ENCODE results near the gene LATS2.

The LATS2 gene

GRCh38 chr13:21047591-21048282, 13.6 kb downstream of the LATS2 start:
- no peaks in the 10 kb centered on the region for H3K36me3 Mint-ChIP-seq (ENCODE audit: low read depth)
- H3K27ac Mint-ChIP-seq = no peak overlapping the region
- no peaks in the 10 kb centered on the region for H3K9me3 Mint-ChIP-seq
- H3K4me3 Mint-ChIP-seq = no peak overlapping the region
- no peak for DNase-seq
- peaks cover 2% of the 10 kb centered on the region for H3K4me1 Mint-ChIP-seq (ENCODE audit: low read depth)
- H3K27me3 Mint-ChIP-seq = peaks cover 4% of the 10 kb centered on the region

GRCh38 chr13:21047087-21047486, 14.3 kb downstream of the LATS2 start:
- peaks cover 4% of the 10 kb centered on the region for H3K27me3 Mint-ChIP-seq
- DNase-seq = no peak
- H3K9me3 Mint-ChIP-seq = no peaks in the 10 kb centered on the region
- H3K4me3 Mint-ChIP-seq = no peak overlapping the region
- no peak overlapping the region for H3K27ac Mint-ChIP-seq
- no peaks in the 10 kb centered on the region for H3K36me3 Mint-ChIP-seq (ENCODE audit: low read depth)
- H3K4me1 Mint-ChIP-seq (ENCODE audit: low read depth) = peaks cover 2% of the 10 kb centered on the region

DNA sequence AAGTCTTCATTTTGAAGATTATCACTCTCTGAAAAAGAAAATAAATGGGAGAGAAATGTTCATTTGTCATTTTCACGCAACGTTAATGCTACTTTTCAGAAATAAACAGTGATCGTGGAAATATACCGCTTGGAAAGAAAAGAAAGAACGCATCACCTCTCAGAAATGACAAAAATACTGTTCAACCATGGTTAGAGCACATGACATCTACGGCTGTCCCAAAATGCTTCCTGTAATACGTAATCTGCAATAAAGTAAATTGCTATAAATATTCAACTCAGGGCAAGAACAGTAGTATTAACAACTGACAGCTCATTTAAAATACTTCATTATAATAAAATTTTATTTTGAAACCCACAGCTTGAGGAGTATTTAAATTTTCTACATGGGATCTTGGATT, 15.2 kb downstream of the LATS2 start:
- Mint-ChIP-seq H3K27me3 (peaks cover 4% of the 10 kb centered on the region), H3K9me3 (no peaks in the 10 kb centered on the region), H3K36me3 (ENCODE audit: low read depth) (no peaks in the 10 kb centered on the region), H3K27ac (no peak overlapping the region), H3K4me3 (no peak overlapping the region), H3K4me1 (ENCODE audit: low read depth) (peaks cover 2% of the 10 kb centered on the region)
- no peak for DNase-seq

DNA sequence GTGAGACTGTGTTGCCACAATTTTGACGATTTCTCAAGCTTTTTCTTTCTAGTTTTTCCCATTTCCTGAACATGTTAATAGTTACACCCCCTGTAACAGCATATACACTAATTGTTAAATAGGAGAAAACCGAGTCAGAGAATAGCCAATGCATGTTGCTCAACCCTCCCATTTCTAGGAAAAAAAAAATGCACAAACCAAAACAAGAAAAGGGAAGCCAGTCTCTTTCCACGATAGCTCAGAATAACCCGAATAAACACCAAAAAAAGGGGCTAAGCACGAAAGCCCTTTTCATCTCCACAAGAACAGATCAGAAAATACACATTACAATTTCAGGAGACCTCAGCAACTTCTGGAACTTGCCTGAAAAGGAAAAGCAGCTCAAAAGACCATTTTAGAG, 16.3 kb downstream of the LATS2 start:
- H3K4me1 Mint-ChIP-seq (ENCODE audit: low read depth) = peaks cover 2% of the 10 kb centered on the region
- DNase-seq = no peak
- peaks cover 4% of the 10 kb centered on the region for H3K27me3 Mint-ChIP-seq
- H3K9me3 Mint-ChIP-seq = no peaks in the 10 kb centered on the region
- H3K27ac Mint-ChIP-seq = no peak overlapping the region
- H3K36me3 Mint-ChIP-seq (ENCODE audit: low read depth) = no peaks in the 10 kb centered on the region
- H3K4me3 Mint-ChIP-seq = no peak overlapping the region

GRCh38 chr13:21043898-21044297, 17.5 kb downstream of the LATS2 start:
- Mint-ChIP-seq H3K4me3 (no peak overlapping the region), H3K27ac (no peak overlapping the region), H3K36me3 (ENCODE audit: low read depth) (no peaks in the 10 kb centered on the region), H3K4me1 (ENCODE audit: low read depth) (peaks cover 9% of the 10 kb centered on the region), H3K9me3 (no peaks in the 10 kb centered on the region), H3K27me3 (peaks cover 4% of the 10 kb centered on the region)
- no peak for DNase-seq

GRCh38 chr13:21040120-21040826, 21.1 kb downstream of the LATS2 start:
- Mint-ChIP-seq H3K4me1 (ENCODE audit: low read depth) (peaks cover 10% of the 10 kb centered on the region), H3K4me3 (no peak overlapping the region), H3K27ac (no peak overlapping the region), H3K9me3 (no peaks in the 10 kb centered on the region), H3K36me3 (ENCODE audit: low read depth) (no peaks in the 10 kb centered on the region), H3K27me3 (peaks cover 3% of the 10 kb centered on the region)
- no peak for DNase-seq

- DNase-seq = no peak
- Mint-ChIP-seq H3K36me3 (ENCODE audit: low read depth) (no peaks in the 10 kb centered on the region), H3K27ac (no peak overlapping the region), H3K4me1 (ENCODE audit: low read depth) (peaks cover 10% of the 10 kb centered on the region), H3K27me3 (no peaks in the 10 kb centered on the region), H3K4me3 (no peak overlapping the region), H3K9me3 (no peaks in the 10 kb centered on the region)
Observed at GRCh38 chr13:21039097-21039800, 22.1 kb downstream of the LATS2 start.

- Mint-ChIP-seq H3K27ac (no peak overlapping the region), H3K9me3 (no peaks in the 10 kb centered on the region), H3K4me1 (ENCODE audit: low read depth) (peaks cover 10% of the 10 kb centered on the region), H3K4me3 (no peak overlapping the region), H3K36me3 (ENCODE audit: low read depth) (no peaks in the 10 kb centered on the region), H3K27me3 (no peaks in the 10 kb centered on the region)
- no peak for DNase-seq
Observed at GRCh38 chr13:21037656-21038055, 23.7 kb downstream of the LATS2 start.

DNA sequence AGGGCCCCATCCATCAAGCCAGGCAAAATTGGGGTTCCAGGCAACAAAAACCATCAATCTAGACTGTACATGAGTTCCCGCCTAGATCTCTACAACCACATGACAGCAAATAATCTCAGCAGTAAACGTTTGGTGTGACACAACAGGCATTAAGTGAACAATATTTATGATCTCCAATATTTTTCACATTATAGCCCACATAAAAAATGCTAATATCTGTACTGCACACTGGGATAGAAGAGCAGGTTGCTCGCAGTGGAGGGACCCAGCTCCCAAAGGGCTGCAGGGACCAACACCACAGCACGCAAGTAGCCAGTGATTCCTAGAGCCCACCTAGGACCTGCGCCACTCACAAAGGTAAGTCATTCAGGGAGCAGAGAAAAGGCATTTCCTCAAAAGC, 25.9 kb downstream of the LATS2 start:
- H3K9me3 Mint-ChIP-seq = no peaks in the 10 kb centered on the region
- no peak overlapping the region for H3K27ac Mint-ChIP-seq
- no peak overlapping the region for H3K4me3 Mint-ChIP-seq
- H3K27me3 Mint-ChIP-seq = no peaks in the 10 kb centered on the region
- peaks cover 10% of the 10 kb centered on the region for H3K4me1 Mint-ChIP-seq (ENCODE audit: low read depth)
- DNase-seq = no peak
- no peaks in the 10 kb centered on the region for H3K36me3 Mint-ChIP-seq (ENCODE audit: low read depth)

GRCh38 chr13:21034603-21035191, 26.7 kb downstream of the LATS2 start:
- Mint-ChIP-seq H3K9me3 (no peaks in the 10 kb centered on the region), H3K36me3 (ENCODE audit: low read depth) (no peaks in the 10 kb centered on the region), H3K27me3 (no peaks in the 10 kb centered on the region), H3K4me1 (ENCODE audit: low read depth) (peaks cover 10% of the 10 kb centered on the region), H3K27ac (no peak overlapping the region), H3K4me3 (no peak overlapping the region)
- DNase-seq = no peak

DNA sequence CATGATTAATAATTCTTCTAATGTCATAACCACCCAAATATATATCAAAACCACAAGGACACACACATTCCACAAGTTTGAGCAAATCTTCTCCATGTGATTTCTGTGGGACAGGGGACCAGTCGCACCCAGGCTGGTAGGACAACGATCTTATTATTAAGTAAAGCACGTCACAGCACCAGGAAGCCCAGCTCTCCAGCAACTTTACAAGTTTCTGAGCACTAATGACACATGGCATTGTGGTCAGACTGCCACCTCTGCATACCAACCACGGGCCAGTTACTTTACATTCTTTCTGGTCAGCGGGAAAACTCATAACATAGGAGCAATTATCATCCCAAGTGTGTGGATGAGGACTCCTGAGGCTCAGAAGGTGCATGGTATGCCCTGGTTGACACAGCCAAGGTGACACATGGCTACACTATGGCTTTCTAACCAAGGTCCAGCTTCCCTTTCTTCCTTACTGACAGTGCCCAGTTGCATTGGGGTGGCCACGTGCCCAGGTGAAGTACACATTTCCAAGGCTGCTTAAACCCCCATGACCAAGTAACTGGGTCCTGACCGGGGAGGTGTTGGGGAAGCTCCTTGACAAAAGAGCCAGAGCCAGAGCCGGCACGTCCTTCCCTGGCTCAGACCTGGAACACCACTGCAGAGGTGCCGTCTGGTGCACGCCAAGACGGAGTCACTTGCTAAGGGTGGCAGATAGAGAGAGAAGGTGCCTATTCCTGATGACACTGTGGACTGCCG, 27.4 kb downstream of the LATS2 start:
- Mint-ChIP-seq H3K4me3 (no peak overlapping the region), H3K36me3 (ENCODE audit: low read depth) (no peaks in the 10 kb centered on the region), H3K4me1 (ENCODE audit: low read depth) (peaks cover 5% of the 10 kb centered on the region), H3K9me3 (no peaks in the 10 kb centered on the region), H3K27me3 (no peaks in the 10 kb centered on the region), H3K27ac (no peak overlapping the region)
- DNase-seq = no peak

GRCh38 chr13:21033212-21033840, 28.1 kb downstream of the LATS2 start:
- H3K4me3 Mint-ChIP-seq = no peak overlapping the region
- no peaks in the 10 kb centered on the region for H3K36me3 Mint-ChIP-seq (ENCODE audit: low read depth)
- H3K9me3 Mint-ChIP-seq = no peaks in the 10 kb centered on the region
- peaks cover 2% of the 10 kb centered on the region for H3K4me1 Mint-ChIP-seq (ENCODE audit: low read depth)
- no peak overlapping the region for H3K27ac Mint-ChIP-seq
- DNase-seq = no peak
- H3K27me3 Mint-ChIP-seq = no peaks in the 10 kb centered on the region

DNA sequence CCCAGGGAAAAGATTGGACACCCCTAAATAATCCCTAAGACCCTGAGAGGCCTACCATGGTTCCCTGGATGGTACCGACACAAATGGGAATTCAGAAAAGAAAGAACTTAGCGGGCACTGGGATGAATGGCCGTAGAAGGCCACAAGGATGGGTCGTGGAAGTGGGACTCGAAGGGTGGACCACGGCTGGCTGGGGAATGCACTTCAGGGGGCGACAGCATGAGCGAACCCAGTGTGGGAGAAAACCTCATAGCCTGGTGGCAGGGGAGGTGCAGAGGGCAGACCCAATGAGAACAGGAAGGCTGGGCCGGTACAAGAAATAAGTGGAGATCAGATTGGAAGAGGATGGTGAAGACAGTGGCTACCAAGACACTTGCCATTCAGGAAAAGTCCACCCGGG, 28.7 kb downstream of the LATS2 start:
- Mint-ChIP-seq H3K4me1 (ENCODE audit: low read depth) (peaks cover 2% of the 10 kb centered on the region), H3K27me3 (no peaks in the 10 kb centered on the region), H3K9me3 (no peaks in the 10 kb centered on the region), H3K36me3 (ENCODE audit: low read depth) (no peaks in the 10 kb centered on the region), H3K27ac (no peak overlapping the region), H3K4me3 (no peak overlapping the region)
- DNase-seq = no peak
